ENCODE results near the gene ATXN1. TPM values are rescaled to one million over a fixed set of nuclear protein-coding genes. Genes with fewer than 3 reads are reported as not detected.

ATXN1 gene
- total RNA-seq, 1 donor from 2014 or later = 9.1 TPM

DNA sequence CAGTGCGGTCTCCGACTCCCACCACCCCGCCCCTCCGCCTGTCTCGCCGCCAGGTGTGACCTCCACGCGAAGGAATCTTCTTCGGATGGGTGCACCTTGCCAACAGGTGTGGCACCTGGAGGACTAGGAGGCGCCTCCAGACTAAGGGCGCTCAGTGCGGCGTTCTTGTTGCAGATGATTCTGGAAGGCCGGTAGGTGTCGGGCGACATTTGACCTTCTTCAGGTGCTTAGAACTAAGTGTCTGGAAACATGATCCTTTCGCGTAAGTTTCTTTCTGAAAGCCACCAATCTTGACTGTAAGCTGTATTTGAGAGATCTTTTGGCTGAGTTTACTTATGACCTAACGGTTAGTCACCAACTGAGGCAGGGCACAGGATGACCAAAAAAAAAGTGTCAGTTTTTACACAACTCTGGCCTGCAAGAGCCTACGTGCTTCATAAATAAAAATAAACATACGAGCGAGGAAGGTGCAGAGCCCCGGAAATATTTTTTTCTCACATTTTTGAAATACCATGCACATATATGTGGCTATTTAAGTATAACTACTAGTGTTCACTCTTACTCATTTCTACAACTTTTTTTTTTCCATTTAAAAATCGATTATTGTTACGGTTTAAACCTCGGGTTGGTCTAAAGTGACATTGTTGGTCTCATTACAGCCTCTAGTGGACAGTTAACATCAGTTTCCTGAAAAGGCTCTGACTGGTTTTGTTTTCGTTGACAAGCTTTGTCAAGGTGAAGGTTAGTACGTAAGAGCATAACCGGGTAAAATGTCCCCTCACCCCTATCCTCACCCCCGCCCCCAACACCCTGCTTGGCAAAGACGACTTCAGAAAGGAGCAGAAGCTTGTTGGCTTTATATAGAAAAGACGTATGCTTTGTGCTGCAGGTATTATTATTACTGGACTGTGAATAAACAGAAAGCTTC is 1.6 kb upstream of the ATXN1 start:
- peak; percentile 55 to 81 for DNase-seq (ENCODE audit: low read depth in 2 of 2)

DNA sequence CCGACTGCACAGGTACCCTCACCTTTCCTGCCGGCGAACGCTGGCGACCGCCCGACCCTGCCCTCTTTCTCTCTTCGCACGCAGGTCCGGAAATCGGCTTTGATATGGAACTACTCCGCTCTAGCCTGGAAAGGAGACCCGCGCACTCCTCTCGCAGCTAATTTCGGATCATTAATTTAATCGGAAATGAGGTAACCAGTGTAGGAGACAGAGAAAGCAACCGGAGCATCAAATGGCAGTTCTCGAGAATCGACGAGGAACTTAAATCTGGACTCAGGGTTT is 949 bp upstream of the ATXN1 start:
- no peak for DNase-seq (ENCODE audit: low read depth in 2 of 2)

DNA sequence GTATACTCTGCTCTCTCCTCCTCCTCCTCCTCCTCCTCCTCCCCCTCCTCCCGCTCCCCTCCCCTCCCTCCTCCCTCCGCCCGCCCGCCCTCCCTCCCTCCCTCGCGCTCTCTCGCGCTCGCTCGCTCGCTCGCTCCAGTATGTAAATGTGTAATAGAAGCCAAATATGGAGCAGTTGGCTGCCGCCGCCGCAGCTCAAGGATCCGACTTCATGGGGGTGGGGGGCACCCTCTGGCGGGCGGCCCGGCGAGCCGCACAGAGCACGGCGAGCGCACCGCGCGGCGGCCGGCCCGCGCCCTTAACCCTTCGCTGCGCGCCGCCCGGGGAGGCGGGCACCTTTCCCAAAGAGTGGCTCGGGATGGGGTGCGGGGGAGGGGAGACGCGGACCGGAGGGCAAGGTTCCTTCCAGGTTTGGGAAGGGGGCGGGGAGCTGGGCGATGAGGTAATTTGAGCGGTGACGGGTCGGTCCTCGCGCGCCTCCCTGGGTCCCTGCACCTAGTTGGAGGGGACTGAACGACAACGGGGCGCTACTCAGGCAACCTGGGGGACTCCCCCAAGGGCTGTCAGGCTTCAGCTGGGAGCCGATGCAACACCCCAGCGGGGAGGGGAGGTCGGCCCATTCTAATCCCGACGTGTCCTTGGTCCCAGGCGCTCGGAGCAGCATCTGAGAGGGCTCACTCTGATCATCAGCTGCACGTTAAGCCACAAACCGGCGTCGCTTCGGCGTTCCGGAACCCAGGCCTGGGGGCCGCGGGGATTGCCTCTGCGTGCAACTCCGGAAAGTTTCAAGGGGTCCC is 409 bp upstream of the ATXN1 start:
- peak in 1 of 2 donors; percentile 94 for DNase-seq (ENCODE audit: low read depth in 2 of 2)

DNA sequence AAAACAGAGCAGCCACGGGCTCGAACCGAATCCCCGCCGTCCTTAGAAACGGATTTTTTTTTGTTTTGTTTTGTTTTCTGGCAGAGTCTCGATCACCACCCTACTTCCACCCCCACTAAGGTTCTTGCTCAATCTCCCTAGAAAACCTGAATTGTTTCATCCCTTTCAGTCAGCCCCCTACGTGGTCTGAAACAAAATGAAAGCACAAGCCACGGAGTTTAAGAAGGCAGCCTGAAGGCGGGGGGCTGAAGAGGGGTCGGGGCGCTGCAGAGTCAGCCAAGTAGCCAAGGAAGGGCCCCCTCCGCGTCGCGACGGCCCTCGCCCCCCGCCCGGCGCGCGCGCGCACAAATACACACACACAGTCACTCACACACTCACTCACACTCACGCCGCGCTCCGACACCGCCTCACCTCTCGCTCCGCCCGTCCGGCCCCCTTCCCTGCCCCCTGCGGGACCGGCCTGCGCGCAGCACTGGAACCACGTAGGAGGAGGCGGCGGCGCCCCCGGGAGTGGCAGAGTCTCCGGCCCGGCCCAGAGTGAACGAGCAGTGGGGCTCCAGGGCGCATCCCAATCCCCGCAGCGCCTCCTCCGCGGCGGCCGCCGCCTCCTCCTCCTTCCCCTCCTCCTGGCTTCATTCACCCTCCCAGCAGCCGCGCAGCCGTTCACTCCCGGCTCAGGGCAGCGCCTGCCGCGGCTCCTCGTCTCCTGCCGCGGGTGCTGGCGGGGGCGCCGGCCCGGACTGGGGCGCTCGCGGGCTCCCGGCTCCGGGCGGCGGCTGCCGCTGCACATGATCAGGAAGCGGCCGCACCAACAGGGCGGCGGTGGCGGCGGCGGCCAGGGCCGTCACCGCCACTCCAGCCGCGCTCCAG is 1.4 kb downstream of the ATXN1 start:
- peak in 1 of 2 donors; percentile 93 for DNase-seq (ENCODE audit: low read depth in 2 of 2)

DNA sequence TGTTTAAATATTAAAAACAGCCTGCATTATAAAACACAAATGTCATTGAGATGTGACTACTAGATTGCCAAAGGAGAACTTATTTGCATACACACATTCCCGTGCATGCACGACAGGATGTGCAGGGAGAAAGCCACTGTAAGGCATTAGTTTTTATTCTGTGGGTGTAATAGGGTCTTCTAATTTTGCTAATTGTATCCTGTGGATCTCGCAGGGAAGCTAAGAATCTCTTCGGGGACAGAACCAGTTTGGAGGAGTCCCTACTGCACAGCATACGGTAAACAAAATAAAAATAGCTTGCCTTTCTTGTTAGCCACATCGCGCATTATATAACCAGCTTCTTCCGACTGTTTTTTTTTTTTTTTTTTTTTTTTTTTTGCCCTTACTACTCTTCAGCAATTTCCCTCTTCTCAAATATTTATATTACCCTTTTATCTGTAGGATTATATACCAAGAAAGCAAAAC is 2.0 kb downstream of the ATXN1 start:
- peak in 1 of 2 donors; percentile 36 for DNase-seq (ENCODE audit: low read depth in 2 of 2)

DNA sequence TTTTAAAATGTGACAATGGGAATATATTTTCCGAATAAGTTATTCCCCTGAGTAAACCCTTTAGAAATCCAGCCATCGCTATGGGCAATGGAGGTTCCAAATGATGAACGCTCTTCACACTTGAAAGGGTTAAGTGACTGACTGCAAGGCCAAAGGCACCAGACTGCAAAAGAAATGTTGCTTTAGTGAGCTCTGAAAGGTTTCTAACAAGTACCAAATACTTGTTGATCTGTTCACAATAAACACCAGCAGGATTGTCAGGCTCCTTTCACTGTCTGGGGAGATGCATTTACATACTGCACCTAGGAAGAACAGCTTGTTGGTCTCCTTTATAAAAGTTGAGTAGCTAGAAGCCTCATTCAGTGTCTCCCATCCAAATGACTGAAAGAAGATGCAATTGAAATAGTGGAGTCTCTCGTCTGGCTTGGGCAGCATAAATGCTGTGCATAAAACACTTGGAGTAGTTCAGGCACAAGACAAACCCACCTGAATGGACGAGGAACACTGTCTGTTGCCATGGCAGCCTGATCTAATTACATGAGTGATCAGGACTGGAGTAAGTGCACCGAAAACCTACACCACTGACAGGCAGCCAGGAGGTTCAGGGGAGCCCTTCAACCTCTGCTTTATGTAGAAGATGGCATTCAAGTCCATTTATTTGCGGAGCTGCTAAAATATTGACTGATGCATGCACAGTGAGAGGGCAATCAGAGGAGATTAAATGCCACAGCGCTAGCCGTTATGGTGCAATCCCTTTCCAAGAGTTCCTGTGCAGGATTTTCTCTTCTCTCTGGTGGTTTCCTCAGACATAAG is 2.9 kb downstream of the ATXN1 start:
- DNase-seq (ENCODE audit: low read depth in 2 of 2) = no peak

DNA sequence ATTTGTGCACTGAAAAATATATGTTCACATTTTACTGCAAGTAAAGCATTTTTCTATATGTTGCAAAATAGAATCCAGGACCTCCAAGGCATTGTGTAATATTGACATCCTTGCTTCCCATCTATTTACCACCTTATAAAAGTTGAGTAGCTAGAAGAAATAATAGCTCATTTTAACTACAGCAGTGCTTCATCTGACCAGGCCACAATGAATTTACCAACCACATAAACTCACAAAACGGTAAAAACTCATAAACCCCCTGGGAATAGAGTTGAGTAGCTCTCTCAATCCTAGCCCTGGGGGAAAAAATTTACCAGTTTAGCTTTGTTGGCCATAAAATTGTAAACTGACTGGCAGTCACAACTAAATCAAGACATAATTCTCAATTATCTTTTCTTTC is 3.9 kb downstream of the ATXN1 start:
- DNase-seq (ENCODE audit: low read depth in 2 of 2) = no peak

DNA sequence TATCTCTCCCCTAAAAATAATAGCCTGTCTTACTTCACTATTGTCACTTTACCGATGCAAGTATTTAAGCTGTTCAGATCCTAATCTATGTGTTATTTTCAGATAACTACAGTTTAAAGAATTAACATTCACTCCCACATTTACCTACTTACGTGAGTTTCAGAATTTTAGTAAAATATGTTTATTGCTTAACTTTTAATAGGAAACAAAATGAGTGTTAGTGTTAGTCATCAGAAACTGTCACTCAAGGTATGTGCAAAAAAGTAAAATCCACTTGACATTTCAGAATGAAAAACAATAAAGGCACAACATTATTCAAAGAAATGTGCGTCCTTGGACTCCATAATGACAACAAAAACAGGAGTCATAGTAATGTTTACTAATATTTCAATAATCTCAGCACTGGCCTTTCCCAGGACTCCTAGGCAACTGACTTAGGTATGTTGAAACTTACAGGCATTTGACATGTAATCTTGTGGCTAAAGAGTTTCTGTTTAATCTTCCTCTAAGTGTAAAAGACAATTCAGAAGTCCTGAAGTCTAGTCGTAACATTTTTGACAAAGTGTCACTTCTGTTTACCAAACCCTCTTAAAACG is 4.5 kb downstream of the ATXN1 start:
- DNase-seq (ENCODE audit: low read depth in 2 of 2) = no peak

DNA sequence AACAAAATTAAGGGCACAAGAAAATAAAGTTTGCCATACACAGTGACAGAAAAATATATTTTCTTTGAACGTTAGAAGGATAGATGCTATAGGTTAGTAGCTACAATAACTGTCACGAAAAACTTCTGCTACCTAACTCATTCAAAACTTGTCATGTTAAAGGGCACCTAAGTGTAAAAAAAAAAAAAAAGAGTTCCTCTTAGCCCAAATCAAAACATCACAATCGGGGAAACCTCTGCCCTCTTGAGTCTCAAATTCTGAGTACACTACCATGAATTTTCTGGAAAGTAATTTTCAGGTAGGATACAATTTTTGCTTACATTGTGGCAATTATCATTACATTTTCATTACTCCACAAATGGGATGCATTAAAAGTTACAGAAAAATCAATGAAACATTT is 5.7 kb downstream of the ATXN1 start:
- no peak for DNase-seq (ENCODE audit: low read depth in 2 of 2)

DNA sequence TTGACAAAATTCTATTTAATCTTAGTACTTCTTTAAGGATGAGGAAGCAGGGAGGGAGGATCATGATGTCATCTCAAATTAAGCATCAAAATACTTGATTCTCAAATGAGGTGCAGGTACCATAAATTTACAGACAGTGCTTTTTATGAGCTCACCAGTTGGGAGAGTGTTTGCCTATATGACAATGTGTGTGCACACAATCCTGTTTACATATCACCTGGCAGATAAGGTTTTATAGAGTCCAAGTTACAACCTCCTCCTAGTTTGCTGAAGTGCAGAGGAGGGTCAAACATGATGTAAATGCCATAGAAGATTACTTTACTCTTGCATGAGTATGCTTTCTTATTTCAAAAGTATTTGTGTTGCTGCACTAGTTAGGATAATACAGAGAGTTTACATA is 6.4 kb downstream of the ATXN1 start:
- no peak for DNase-seq (ENCODE audit: low read depth in 2 of 2)

DNA sequence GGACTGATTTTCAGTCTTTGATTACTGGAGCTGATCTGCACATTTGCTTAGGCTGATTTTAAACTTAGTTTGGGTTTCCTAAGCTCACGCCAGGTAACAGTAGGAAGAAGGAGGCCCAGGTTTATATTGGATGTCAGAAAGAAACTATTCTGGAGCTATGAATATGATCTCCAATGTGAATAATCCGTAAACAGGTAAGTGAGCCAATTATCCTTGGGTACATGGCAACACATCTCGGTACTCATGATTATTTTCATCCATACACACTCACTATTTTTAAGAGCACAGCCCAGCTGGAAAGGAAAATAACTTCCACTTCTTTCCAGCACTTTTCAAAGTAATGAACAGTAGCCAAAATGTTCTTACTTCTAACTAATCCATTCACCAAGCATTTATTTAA is 7.0 kb downstream of the ATXN1 start:
- no peak for DNase-seq (ENCODE audit: low read depth in 2 of 2)

DNA sequence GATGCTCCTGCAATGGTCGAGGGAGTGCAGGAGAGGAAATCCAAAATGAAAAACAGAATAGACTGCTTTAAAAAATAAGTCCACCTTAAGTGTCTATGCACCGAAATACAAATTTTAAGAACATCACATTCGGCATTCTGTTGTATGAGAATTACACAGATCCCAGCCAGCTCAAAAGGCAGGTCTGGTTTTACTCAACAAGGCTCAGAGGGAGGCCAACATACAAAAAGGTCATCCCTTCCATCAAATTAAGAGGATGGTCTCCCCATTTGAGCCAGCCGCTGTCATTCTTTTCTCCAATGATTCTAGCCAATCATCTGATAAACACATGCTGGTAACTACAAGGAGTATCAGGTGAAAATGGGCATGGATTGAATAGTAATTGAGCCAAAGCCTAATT is 7.9 kb downstream of the ATXN1 start:
- DNase-seq (ENCODE audit: low read depth in 2 of 2) = no peak

DNA sequence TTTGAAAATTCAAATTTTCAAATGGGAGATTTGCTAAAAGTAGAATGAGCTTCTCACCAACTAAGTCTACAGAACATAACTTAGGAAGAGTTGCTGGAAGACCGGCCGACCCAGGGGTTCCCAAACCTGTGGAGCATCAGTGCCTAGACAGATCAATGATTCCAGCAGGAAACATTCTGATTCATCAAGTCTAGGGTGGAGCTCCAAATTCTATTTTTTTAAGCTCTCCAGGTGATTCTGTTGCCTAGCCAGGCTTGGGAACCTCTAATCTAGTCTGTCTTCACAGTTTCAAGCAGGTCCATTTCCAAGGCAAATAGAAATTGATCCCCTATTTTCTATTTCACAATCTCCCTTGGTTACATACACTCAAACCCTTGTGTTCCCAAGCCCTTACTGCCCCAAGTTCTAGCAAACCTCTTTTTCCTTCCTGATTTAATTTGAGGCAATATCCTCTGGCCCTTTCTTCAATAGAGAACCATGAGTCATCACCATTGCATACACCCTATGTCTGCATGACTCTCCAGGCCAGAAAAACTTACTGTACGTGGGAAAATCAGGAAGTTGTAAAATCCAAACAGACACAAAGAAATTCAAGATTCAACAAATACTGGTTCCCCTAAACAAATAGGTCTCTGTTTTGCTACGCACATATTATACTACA is 8.9 kb downstream of the ATXN1 start:
- DNase-seq (ENCODE audit: low read depth in 2 of 2) = peak in 1 of 2 donors; percentile 95

DNA sequence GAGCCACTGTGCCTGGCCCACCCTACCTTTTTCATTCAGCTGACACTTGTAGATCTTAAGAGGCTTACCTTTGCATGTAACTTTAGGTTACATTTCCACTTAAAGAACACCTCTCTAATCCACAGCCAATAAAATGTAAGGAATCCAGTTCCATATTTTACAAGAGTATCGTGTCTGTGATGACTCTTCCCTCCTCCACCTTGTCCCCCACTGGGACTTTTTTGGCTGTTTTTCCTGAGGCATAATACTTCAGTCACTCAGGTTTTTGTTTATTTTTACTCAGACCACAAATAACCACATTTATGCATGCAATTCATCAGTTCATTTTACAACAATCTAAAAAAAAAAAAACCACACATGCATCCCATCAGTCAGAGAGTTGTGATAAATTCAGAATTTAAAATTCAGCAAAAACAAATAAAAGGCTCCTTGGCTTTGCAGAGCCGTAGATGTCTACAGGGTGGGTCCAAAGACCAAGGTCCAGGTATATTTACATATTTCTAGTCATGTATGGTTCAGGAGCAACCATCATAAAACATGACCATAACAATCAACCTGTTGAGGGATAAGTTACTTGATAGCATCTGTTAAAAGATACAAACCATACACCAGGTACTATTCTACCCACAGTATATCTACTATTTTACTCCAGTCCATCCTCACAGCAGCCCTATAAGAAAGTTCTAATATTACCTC is 9.9 kb downstream of the ATXN1 start:
- no peak for DNase-seq (ENCODE audit: low read depth in 2 of 2)

DNA sequence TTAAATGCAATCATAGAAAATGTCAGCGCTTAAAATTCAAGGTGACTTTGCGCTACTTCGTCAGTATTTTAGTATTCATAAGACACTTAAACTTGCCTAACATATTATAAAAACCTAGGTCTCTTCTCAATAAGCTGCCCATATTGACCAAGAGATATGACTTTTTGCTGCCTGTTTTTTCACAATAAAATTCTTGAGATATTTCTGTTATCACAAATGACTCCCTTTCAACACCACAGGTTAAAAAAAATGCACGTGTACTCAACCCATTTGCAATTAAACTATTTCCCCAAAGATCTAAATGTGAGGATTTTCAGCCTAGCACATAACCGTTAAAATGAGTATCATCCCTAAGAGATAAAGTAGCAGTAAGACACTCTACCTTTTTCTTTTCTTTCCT is 10.7 kb downstream of the ATXN1 start:
- no peak for DNase-seq (ENCODE audit: low read depth in 2 of 2)

DNA sequence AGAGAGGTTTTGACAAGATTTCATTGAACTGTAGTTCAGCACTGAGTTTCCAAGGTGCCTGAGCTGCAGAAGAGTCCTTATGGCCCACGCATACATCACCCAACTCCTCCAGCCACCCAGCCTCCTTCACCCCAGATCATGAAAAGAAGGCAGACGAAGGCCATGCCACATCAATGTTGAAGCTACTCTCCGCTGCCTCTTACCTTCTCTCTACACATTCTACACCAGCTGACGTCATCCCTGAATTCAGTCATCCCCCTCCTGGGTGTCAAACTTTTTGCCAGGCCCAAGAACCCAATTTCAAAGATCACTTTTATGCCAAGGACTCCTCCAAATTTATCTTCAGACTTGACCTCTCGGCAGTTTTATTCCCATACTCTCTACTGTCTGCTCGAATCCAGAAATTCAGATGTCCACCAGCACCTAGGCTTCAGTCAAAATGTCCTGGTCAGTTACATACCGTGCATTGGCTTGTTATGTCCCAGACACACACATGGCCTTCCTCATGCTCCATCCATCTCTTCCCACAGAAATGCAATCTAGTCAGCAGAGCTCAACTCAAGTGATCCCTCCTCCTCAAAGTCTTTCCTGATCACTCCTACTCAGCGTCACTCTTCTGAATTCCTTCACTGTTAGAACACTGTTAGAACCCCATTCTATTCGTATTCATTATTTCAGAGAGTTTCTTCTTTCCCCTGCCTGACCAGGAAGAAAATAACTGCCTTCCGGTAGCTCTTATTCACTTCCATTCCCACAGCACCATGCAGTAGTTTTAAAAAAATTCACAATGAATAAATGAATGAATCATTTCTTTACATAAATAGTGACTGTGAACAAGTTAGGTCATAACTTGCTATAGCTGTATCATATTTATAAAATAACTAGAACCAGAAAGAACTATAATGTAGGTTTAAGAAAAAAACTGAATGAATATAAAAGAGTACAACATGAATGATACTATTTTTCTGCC is 11.5 kb downstream of the ATXN1 start:
- no peak for DNase-seq (ENCODE audit: low read depth in 2 of 2)

DNA sequence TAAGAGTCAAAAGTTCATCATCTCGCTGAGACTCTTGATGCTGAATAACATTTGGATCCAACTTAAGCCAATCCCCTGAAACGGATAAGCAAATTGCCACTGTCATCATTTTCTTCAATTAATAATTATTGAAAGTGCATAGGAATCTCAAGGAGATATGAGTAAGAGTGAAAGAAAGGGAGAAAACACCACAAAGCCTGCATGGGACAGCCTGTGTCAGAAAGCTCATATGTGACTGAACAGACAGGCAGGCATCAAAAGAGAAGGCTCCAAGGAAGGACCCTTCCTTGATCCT is 13.3 kb downstream of the ATXN1 start:
- DNase-seq (ENCODE audit: low read depth in 2 of 2) = no peak

Measured in dermis microvascular lymphatic vessel endothelial cell (primary cell).